HG02981 (cell line): ENCODE data around the gene PLEKHA5.

Source experiments
- ATAC-seq: cut with Tn5 transposase; IDR thresholded peaks from one replicate; pipeline ENCODE4 v1.9.1; 2021; ENCODE audit warnings: mild to moderate bottlenecking, moderate library complexity; ENCODE audit not compliant: unreplicated experiment

Gene PLEKHA5

GRCh38 chr12:19196959-19197630, 67.6 kb downstream of the PLEKHA5 start:
- no peak for ATAC-seq

GRCh38 chr12:19198272-19198671, 68.7 kb downstream of the PLEKHA5 start:
- no peak for ATAC-seq

DNA sequence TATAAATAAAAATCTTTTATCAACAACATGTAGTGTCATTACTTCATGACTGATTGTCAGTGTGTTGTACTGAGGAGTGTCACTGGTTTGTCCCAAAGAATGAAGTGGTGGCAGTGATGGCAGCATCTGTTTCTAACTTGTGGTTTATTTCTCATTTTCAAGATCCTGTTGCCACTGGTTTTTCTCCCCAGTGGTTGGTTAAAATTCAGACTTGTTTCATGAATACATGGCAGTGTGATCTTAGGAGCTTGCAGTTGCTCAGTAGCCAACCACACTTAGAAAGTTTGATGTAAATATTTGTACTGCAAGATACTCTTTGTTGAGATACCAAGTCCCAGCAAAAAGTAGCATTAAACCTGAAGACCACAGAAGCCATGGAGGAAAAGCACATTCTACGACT, 69.8 kb downstream of the PLEKHA5 start:
- no peak for ATAC-seq

DNA sequence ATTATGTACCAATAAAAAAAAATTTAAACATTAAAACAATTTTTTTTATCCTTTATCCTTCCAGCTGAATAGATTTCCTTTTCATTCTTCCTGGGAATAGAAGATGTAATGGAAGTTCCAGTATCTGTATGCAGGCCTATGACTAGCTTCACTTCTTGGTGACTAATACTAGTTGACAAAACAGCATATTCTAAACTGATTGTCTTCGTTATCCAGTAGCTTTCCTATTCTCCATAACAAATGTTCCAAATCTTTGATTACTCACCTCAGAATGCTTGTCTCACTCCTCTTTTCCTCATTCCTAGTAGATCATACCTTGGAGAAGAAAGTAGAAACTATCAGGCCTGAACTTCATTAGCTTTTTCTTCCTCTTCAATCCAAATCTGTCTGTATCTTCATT, 70.7 kb downstream of the PLEKHA5 start:
- no peak for ATAC-seq

DNA sequence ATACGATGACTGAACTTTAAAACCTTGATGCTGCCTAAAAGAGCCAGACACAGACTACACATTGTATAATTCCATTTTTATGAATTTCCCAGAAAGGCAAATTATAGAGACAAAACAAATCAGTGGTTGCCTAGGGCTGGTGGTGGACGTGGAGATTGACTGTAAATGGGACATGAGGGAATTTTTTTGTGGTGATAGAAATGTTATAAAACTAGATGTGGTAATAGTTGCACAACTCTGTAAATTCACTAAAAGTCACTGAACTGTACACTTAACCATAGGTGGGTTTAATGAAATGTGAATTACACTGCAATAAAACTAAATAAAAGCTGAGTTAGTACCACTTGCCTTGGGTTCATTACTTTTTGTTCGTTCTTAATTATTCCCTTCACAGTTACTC, 72.1 kb downstream of the PLEKHA5 start:
- no peak for ATAC-seq

DNA sequence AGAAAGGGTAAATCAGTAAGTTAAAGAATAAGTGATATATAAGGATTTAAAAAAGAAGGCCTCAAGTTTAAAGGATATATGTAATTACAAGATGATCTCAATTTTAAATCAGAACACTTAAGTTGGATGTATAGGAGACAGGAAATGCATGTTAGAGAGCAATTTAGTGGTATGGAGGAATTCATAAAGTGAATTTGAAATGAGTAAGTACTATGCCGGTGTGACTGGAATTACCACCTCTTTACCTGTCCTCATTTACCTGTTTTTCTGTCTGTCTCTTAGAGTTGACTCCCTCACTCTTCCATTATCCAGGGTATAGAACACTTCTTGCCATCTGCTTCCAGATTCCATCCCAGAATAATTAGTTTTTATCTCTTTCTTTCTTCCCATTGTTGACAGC, 73.5 kb downstream of the PLEKHA5 start:
- no peak for ATAC-seq

- no peak for ATAC-seq
Observed at GRCh38 chr12:19203539-19204506, 74.3 kb downstream of the PLEKHA5 start.

DNA sequence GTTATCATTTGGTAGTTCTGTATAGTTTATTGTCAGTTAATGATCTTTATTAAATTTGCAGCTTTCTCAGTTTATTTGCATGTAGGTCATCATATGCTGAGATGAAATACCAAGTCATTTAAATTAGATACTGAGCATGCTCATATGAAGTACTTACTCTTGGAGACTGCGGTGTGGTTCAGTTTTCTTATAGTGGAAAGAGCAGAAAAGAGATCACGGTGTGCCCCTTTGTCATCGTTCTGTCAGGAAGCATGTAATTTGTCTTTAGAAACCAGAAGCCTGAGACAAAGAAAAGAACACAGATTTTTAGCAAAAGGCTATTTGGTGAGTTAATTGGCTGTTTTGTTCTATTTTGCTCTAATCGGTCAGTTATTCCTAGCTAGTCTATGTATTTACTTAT, 75.6 kb downstream of the PLEKHA5 start:
- no peak for ATAC-seq

DNA sequence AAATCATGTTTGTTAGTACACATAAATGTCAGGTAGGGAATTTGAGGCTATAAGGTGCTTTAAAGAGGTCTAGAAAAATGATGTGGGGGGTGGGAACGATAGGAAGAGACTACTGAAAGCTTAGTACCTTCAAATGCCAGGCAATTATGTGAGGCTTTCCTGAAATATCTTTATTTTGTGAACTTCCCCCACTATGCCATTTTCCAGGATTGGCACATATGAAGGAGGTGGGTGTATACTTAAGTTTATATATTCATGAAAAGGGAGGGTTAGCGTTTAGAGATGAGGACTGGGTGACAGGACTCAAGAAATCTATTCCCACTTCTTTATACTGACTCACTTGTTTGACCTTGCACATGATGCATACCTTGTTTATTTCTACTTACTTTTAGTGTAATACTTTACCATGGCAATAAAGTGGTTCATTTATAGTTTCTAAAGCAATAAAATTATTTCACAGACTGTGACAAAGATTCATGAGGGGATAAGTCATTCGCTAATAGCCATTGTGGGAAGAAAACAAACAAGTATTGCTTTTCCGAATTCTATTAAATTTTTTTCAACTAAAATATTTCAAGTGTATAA, 77.1 kb downstream of the PLEKHA5 start:
- ATAC-seq: no peak

GRCh38 chr12:19208456-19208855, 78.9 kb downstream of the PLEKHA5 start:
- no peak for ATAC-seq

DNA sequence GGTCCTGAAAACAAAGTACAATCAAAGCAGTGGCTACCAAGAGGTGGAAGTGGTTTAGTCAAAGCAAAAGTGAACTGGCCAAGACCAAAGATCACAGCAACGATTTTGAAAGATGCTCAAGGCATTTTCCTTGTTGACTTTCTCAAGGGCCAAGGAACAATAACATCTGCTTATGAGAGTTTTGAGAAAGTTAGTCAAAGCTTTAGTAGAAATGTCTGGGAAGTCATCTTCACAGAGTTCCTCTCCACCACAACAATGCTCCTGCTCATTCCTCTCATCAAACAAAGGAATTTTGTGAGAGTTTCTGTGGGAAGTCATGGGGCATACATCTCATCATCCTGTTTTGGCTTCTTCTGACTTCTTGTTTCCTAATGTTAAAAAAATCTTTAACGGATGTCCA, 80.1 kb downstream of the PLEKHA5 start:
- ATAC-seq: no peak

GRCh38 chr12:19211802-19212201, 82.3 kb downstream of the PLEKHA5 start:
- no peak for ATAC-seq

DNA sequence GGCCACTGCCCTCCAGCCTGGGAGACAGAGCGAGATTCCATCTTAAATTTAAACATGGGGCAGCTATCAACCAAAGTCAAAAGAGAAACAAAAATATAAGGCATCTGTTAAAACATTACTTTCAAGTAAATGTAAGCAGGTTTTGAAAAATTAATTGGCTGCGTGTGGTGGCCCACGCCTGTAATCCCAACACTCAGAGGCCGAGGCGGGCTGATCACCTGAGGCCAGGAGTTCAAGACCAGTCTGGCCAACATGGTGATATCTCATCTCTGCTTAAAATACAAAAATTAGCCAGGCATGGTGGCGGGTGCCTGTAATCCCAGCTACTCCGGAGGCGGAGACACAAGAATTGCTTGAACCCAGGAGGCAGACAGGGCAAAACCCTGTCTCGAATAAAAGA, 82.7 kb downstream of the PLEKHA5 start:
- no peak for ATAC-seq

DNA sequence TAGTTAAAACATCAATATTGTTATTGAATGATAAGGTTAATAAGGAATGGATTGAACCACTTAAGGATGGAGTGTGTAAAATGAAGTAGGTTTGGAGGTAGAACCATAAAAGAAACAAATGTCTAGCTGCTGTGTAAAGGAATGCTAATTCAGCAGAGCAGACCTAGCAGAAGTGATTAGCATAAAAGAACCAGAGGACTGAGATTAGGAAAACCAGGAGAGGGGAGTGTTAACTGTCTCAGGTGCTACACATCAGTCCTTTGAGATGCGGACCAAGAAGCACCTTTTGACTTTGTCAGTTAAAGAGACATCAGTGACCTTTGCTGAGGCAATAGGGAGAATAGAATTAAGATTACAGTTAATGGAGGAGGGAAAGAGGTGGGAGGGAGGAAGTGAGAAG, 84.5 kb downstream of the PLEKHA5 start:
- no peak for ATAC-seq

GRCh38 chr12:19215115-19215514, 85.6 kb downstream of the PLEKHA5 start:
- no peak for ATAC-seq

- ATAC-seq: no peak
Observed at GRCh38 chr12:19217446-19217845, 87.9 kb downstream of the PLEKHA5 start.

- no peak for ATAC-seq
Observed at GRCh38 chr12:19220205-19220604, 90.7 kb downstream of the PLEKHA5 start.

DNA sequence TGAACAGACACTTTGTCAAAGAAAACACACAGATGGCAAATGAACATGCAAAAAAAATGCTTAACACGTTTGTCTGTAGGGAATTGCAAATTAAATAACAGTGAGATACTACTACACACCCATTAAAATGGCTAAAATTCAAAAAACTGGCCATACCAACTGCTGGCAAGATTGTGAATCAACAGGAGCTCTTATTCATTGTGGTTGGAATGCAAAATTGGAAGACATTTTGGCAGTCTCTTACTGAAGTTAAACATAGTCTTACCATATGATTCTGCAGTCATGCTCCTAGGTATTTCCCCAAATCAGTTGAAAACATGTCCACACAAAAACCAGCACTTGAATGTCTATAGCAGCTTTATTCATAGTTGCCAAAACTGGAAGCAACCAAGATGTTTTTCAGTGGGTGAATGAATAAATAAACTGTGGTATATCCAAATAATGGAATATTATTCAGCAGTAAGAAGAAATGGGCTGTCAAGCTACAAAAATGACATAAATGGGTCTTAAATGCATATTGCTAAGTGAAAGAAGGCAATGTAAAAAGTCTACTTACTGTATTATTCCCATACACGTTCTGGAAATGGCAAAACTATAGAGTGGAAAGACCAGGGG, 91.4 kb downstream of the PLEKHA5 start:
- ATAC-seq: no peak

GRCh38 chr12:19222558-19222957, 93.0 kb downstream of the PLEKHA5 start:
- no peak for ATAC-seq

DNA sequence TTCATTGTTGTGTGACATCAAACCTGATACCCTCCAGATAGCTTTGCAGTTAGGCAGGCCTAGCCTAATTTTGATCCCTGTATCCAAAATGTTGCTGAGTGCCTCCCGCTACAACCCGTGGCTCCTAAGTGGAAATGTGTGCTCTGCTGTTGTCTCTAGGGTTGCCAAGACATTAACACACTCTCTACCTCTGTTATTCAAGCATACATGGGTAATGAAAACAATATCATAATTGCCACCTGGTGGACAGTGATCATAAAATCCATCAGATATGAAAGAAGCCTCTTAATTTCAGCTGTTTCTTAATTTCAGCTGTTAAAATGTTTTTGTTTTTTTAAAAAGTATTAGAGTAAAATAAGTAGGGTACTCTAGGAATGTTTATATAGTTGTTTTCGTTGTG, 93.5 kb downstream of the PLEKHA5 start:
- no peak for ATAC-seq

- no peak for ATAC-seq
Observed at GRCh38 chr12:19223695-19224094, 94.2 kb downstream of the PLEKHA5 start.
